K562 (cell line): ENCODE results near the gene RASAL3. TPM values are rescaled to one million over a fixed set of nuclear protein-coding genes. Genes with fewer than 3 reads are reported as not detected.
"Not testable (repeated sequence)": the region's sequence is repeated elsewhere in the genome, so short reads cannot be mapped to it uniquely, and the experiment has no call there.

Source experiments
- ATAC-seq: fragments of 200-7000 bp; cut with Tn5 transposase; 3 replicates; pipeline ENCODE4 v1.9.1; 2020; ENCODE audit warnings: moderate library complexity
- BruUV-seq: library from RNA; stranded (reverse); fragments of 400-500 nt; replicated peaks from 2 replicates; lab custom pipeline; 2021; lab: Mats Ljungman, UMichigan
- CTCF ChIA-PET: fragments of 300-600 bp; formaldehyde crosslinking; extraction: SDS; loops from one replicate; lab custom pipeline; 2021; ENCODE audit warnings: low intra/inter-chr PET ratio; lab: Yijun Ruan, JAX
- POLR2A ChIA-PET: fragments of 300-600, 350-650 bp; sonication (Branson Sonifier 250); formaldehyde crosslinking; extraction: SDS; loops from one replicate; lab custom pipeline; 2021; ENCODE audit warnings: antibody characterized with exemption, inconsistent platforms; lab: Yijun Ruan, JAX
- DNase-seq, 4 experiments: peaks; one replicate each; pipeline versions ENCODE4 v3.0.0 to v3.0.0-alpha.2; 2011 to 2018; ENCODE audit warnings: low spot score in 3 of 4, mixed read lengths in 3 of 4; ENCODE audit errors: extremely low read depth in 1 of 4
- FAIRE-seq: peaks from 2 replicates; lab custom pipeline; 2011; peaks lifted over from hg19 to GRCh38; lab: Jason Lieb, UNC
- H2AFZ ChIP-seq: 2 replicates; pipeline ENCODE4 v1.6.0; 2011; ENCODE audit warnings: low read depth, low read length, control low read depth, inconsistent platforms
- H3K27ac ChIP-seq: fragments of 200-600 bp; 3 replicates; pipeline ENCODE4 v1.8.0; 2011; ENCODE audit warnings: low read depth, mild to moderate bottlenecking, control low read depth, inconsistent platforms, low read length, moderate library complexity, mixed read lengths; ENCODE audit errors: extremely low read depth
- H3K27me3 ChIP-seq, 2 experiments: fragments of 300-600 bp in 1 of 2; 2 replicates in 1 of 2; 3 replicates in 1 of 2; pipeline versions ENCODE4 v1.6.0 to v1.8.0; 2011; ENCODE audit warnings: inconsistent platforms in 2 of 2, low read length in 2 of 2, mild to moderate bottlenecking in 1 of 2, mixed read lengths in 1 of 2, moderate library complexity in 1 of 2; ENCODE audit not compliant: control insufficient read depth in 2 of 2, insufficient read depth in 2 of 2
- H3K36me3 ChIP-seq: fragments of 300-600 bp; 3 replicates; pipeline ENCODE4 v1.8.0; 2011; ENCODE audit warnings: mild to moderate bottlenecking, low read length, inconsistent platforms; ENCODE audit not compliant: control insufficient read depth, insufficient read depth
- H3K4me1 ChIP-seq, 2 experiments: fragments of 200-600 bp in 1 of 2; replicated peaks in 1 of 2; 2 replicates in 1 of 2; 3 replicates in 1 of 2; pipeline versions ENCODE4 v1.5.1 to v1.8.0; 2011; ENCODE audit warnings: inconsistent platforms in 2 of 2, low read length in 2 of 2, mild to moderate bottlenecking in 1 of 2, mixed read lengths in 1 of 2, moderate library complexity in 1 of 2; ENCODE audit not compliant: control insufficient read depth in 2 of 2, insufficient read depth in 2 of 2
- H3K4me2 ChIP-seq: 2 replicates; pipeline ENCODE4 v1.6.1; 2011; ENCODE audit warnings: low read length, control low read depth, inconsistent platforms, mixed read lengths; ENCODE audit not compliant: insufficient read depth
- H3K4me3 ChIP-seq: fragments of 200-600 bp; sonication (generic), shearing (Covaris generic); 2 replicates; pipeline ENCODE4 v1.5.1; 2016; ENCODE audit warnings: control low read depth, inconsistent platforms
- H3K79me2 ChIP-seq: fragments of 200-600 bp; 3 replicates; pipeline ENCODE4 v1.8.0; 2011; ENCODE audit warnings: low read length, inconsistent platforms; ENCODE audit not compliant: control insufficient read depth, insufficient read depth
- H3K9ac ChIP-seq, 2 experiments: 2 replicates each; pipeline versions ENCODE4 v1.6.0 to v1.6.1; 2011; ENCODE audit warnings: low read depth in 2 of 2, low read length in 2 of 2, control low read depth in 1 of 2, inconsistent platforms in 1 of 2, mild to moderate bottlenecking in 1 of 2, mixed read lengths in 1 of 2; ENCODE audit not compliant: insufficient read depth in 1 of 2
- H3K9me1 ChIP-seq: one replicate; pipeline ENCODE4 v1.6.0; 2011; ENCODE audit warnings: inconsistent platforms, mild to moderate bottlenecking, low read length, moderate library complexity; ENCODE audit not compliant: control insufficient read depth, insufficient read depth
- H3K9me3 ChIP-seq: replicated peaks from 2 replicates; pipeline ENCODE4 v1.5.1; 2011; ENCODE audit warnings: low read depth, low read length, inconsistent platforms; ENCODE audit not compliant: control insufficient read depth, insufficient read depth
- H4K20me1 ChIP-seq: replicated peaks from 2 replicates; pipeline ENCODE4 v1.6.1; 2011; ENCODE audit warnings: low read length, inconsistent platforms, mixed read lengths; ENCODE audit not compliant: control insufficient read depth, insufficient read depth
- BCOR ChIP-seq: fragments of 450-650 bp; IDR thresholded peaks from 2 replicates; pipeline ENCODE4 v1.6.1; 2016
- HDAC2 ChIP-seq: fragments of 450-650 bp; IDR thresholded peaks from 2 replicates; pipeline ENCODE4 v1.6.1; 2016; ENCODE audit warnings: mild to moderate bottlenecking
- KDM1A ChIP-seq, 2 experiments: fragments of 450-650 bp; IDR thresholded peaks; 2 replicates each; pipeline ENCODE4 v1.6.1; 2016; ENCODE audit warnings: mild to moderate bottlenecking in 2 of 2
- RBM25 ChIP-seq: fragments of 200-400 bp; formaldehyde crosslinking; IDR thresholded peaks from 2 replicates; pipeline ENCODE4 v1.6.1; 2018; ENCODE audit warnings: low read length, low read depth, moderate library complexity; ENCODE audit not compliant: severe bottlenecking
- ZNF146 ChIP-seq: IDR thresholded peaks from one replicate; pipeline ENCODE4 v1.6.1; 2018; ENCODE audit warnings: missing compliant biosample characterization; ENCODE audit not compliant: unreplicated experiment
- ZNF280B ChIP-seq: fragments of 250-450 bp; sonication (Bioruptor Pico); IDR thresholded peaks from 2 replicates; pipeline ENCODE4 v1.5.1; 2021; ENCODE audit warnings: mild to moderate bottlenecking
- WGBS: fragments of 100-300 bp; shearing (Covaris generic); methylation state at CpG from one replicate; pipeline ENCODE4 v1.1.6; 2016; ENCODE audit warnings: low coverage, mixed read lengths; ENCODE audit not compliant: insufficient coverage; ENCODE audit errors: missing lambda C conversion rate; 5-methylcytosine and 5-hydroxymethylcytosine counted together
- in situ Hi-C: fragments of 300-500 bp; cut with MboI; formaldehyde crosslinking; loops from 4 replicates; pipeline ENCODE4 v1.15.0; 2018; ENCODE audit warnings: inconsistent platforms, mixed read lengths
- intact Hi-C: fragments of 100-400 bp; cut with micrococcal nuclease; formaldehyde crosslinking; loops from 2 replicates; pipeline ENCODE4 v1.14.2; 2022
- polyA plus RNA-seq, 8 experiments: library from polyadenylated mRNA; depleted of rRNA in 4 of 8; stranded (reverse) in 5 of 8; unstranded in 3 of 8; fragments of >200 nt; fragmentation: Nextera tagmentation in 2 of 8; fragmentation: Illumina TruSeq in 1 of 8; extraction: Ambion mirVana in 2 of 8; extraction: Trizol in 1 of 8; gene quantifications; 2 replicates each; pipeline versions ENCODE4 v1.2.1 to v1.2.3, GENCODE V29; 2011 to 2014; ENCODE audit warnings: inconsistent platforms in 1 of 8, missing spikeins in 1 of 8
- total RNA-seq, 7 experiments: library from RNA; depleted of rRNA in 6 of 7; stranded (reverse); fragments of >200 nt in 6 of 7; fragmentation: Illumina TruSeq in 2 of 7; extraction: Trizol in 2 of 7; gene quantifications; 2 replicates each; pipeline versions ENCODE4 v1.2.1 to v1.2.3, GENCODE V29; 2011 to 2021; ENCODE audit warnings: low replicate concordance in 1 of 7

RASAL3 gene
- total and polyA plus RNA-seq, 9 of the 15 experiments (the other 6 are each of a cell fraction or from before 2014, with no cell fraction given), result 0.07 to 0.44 TPM; not detected in 7

- 4% methylated on average over 4 of the region's 4 CpGs for WGBS
- Histone ChIP-seq H3K36me3 (no peaks in the 10 kb centered on the region), H3K27ac (no peak overlapping the region), H2AFZ (no peak overlapping the region), H3K4me3 (no peak overlapping the region), H3K9me3 (no peaks in the 10 kb centered on the region), H3K27me3 (0 out of 5 replicates have a peak, but pooled peaks cover 0 to 5% of the 10 kb centered on the region in 2 experiments), H4K20me1 (no peaks in the 10 kb centered on the region), H3K4me2 (no peak overlapping the region), H3K9me1 (no peaks in the 10 kb centered on the region), H3K4me1 (no peaks in the 10 kb centered on the region), H3K9ac (no peak overlapping the region), H3K79me2 (no peaks in the 10 kb centered on the region)
- TF ChIP-seq ZNF280B (CRISPR knock-in tag) (no peak), KDM1A (IDR thresholded peaks at IDR 0.05) (peak in 1 of 2 experiments; percentile 42; a peak in 1 of 4 replicates), RBM25 (peak; percentile 74), ZNF146 (CRISPR knock-in tag) (peak; percentile 93), HDAC2 (0 out of 2 replicates have a peak, but pooled peaks have one; percentile 28), BCOR (peak; percentile 70)
- in situ Hi-C loops, result no loop called here
- ATAC-seq (no peak), FAIRE-seq (no peak), DNase-seq (no peak)
- BruUV-seq, result no TSS peak
- intact Hi-C loops, result no loop called here
- POLR2A ChIA-PET, result no interaction called here
- CTCF ChIA-PET, result no interaction called here
These were observed 22.7 kb upstream of the RASAL3 start for GRCh38 chr19:15487038-15487437.

GRCh38 chr19:15485768-15486167 lies 21.4 kb upstream of the RASAL3 start:
- POLR2A ChIA-PET, result interaction anchor here (0.6 kb wide), 1 partner anchor 643 kb away, joined by 3 read pairs; no protein-coding TSS in a partner anchor
- BruUV-seq, CTCF ChIA-PET, FAIRE-seq, H3K9ac ChIP-seq, H3K27me3 ChIP-seq, in situ Hi-C loops, ATAC-seq, H3K4me2 ChIP-seq, H3K4me3 ChIP-seq, DNase-seq, H4K20me1 ChIP-seq, H3K79me2 ChIP-seq, H3K9me1 ChIP-seq, intact Hi-C loops, H3K27ac ChIP-seq, H3K4me1 ChIP-seq, H2AFZ ChIP-seq, H3K9me3 ChIP-seq, H3K36me3 ChIP-seq: not testable (repeated sequence)
- 29% methylated on average over 5 of the region's 5 CpGs for WGBS

- ChIA-PET POLR2A (interaction anchor here (0.6 to 1.2 kb wide), 3 partner anchors 13 to 62 kb away, joined by 3 to 5 read pairs (median 3); no protein-coding TSS in a partner anchor), CTCF (interaction anchor here (0.6 kb wide), 1 partner anchor 27 kb away, joined by 3 read pairs; no protein-coding TSS in a partner anchor)
- H3K9ac ChIP-seq, FAIRE-seq, intact Hi-C loops, H3K4me1 ChIP-seq, BruUV-seq, H3K4me2 ChIP-seq, H2AFZ ChIP-seq, H3K4me3 ChIP-seq, H3K9me1 ChIP-seq, DNase-seq, H4K20me1 ChIP-seq, H3K27ac ChIP-seq, in situ Hi-C loops, H3K9me3 ChIP-seq, H3K36me3 ChIP-seq, H3K79me2 ChIP-seq, ATAC-seq: not testable (repeated sequence)
- WGBS, result 0% methylated on average over 7 of the region's 7 CpGs
- peaks cover 0 to 21% of the 10 kb centered on the region in 2 experiments; a peak in 2 of 5 replicates for H3K27me3 ChIP-seq
These were observed 16.7 kb upstream of the RASAL3 start for GRCh38 chr19:15480996-15481395.
